ENCODE results near the gene OSBPL2. TPM values are rescaled to one million over a fixed set of nuclear protein-coding genes. Genes with fewer than 3 reads are reported as not detected.

Gene OSBPL2
- total RNA-seq, 1 experiment from 2014 or later: 115 TPM

GRCh38 chr20:62208061-62208794 lies 30.1 kb upstream of the OSBPL2 start:
- H3K4me1 Mint-ChIP-seq (ENCODE audit: low read depth, unreplicated experiment): peaks cover 5% of the 10 kb centered on the region
- no peak overlapping the region for H3K27ac Mint-ChIP-seq (ENCODE audit: unreplicated experiment)
- no peak overlapping the region for H3K4me3 Mint-ChIP-seq (ENCODE audit: low read depth, unreplicated experiment)
- TF ChIP-seq CTCF (IDR thresholded peaks at IDR 0.05; ENCODE audit: unreplicated experiment): no peak
- peaks cover 46% of the 10 kb centered on the region for H3K36me3 Mint-ChIP-seq (ENCODE audit: insufficient read depth, unreplicated experiment)
- CTCF ChIA-PET: interaction anchor here (0.7 kb wide), 1 partner anchor 15 kb away, joined by 4 read pairs; no protein-coding TSS in a partner anchor
- no peak for DNase-seq
- peaks cover 47% of the 10 kb centered on the region for H3K27me3 Mint-ChIP-seq (ENCODE audit: unreplicated experiment)
- H3K9me3 Mint-ChIP-seq (ENCODE audit: low read depth, unreplicated experiment): no peaks in the 10 kb centered on the region
- intact Hi-C loops (cut with micrococcal nuclease; ENCODE audit: unreplicated experiment): no loop called here
- no TSS peak for BruUV-seq (replicated peaks)

DNA sequence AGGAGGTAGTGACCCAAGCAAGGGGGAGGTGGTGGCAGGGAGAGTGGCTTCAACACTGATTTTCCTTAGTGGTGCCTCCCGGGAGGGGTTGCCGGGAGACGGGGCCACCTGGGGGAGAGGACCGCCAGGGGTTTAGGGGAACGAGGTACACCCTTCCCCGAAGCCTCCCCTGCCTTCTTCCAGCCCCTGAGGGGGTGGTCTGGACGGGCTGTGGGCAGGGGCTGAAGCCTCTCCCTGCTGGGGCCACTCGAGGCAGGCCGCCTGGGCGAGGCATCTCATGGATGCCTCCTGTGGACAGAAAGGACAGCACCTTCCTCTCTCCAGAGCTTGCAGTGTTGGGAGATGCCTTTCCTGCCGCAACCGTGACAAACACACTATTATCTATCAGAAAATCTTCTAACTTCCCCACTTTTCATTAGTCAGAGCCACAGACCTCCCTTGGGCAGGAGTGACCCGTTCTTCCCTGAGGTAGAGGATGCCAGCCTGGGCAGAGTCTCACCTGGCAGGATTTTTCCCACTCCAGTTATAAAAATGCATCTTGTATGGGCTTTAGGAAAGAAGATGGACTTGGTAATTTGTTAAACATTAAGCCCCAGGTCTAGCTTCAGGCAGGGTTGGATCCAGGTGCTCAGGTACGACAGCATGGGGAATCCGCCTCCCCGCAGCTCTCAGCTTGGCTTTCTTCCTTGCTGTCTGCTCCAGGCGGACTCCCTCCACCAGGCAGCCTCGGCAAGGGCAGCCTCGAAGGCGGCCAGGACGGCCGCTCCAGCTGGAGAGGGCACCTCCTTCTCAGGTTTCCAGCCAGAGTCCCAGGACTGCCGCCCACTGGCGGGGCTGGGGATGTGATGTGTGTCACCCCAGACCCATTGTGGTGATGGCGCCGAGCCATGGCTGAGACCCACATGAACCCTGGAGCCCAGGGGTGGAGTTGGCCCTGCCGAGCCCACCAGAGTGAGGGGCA lies 29.2 kb upstream of the OSBPL2 start:
- peaks cover 56% of the 10 kb centered on the region for H3K27me3 Mint-ChIP-seq (ENCODE audit: unreplicated experiment)
- DNase-seq: peak; percentile 57
- peaks cover 42% of the 10 kb centered on the region for H3K36me3 Mint-ChIP-seq (ENCODE audit: insufficient read depth, unreplicated experiment)
- intact Hi-C loops (cut with micrococcal nuclease; ENCODE audit: unreplicated experiment): no loop called here
- H3K27ac Mint-ChIP-seq (ENCODE audit: unreplicated experiment): no peak overlapping the region
- peak; percentile 30 for TF ChIP-seq CTCF (IDR thresholded peaks at IDR 0.05; ENCODE audit: unreplicated experiment)
- no peak overlapping the region for H3K4me3 Mint-ChIP-seq (ENCODE audit: low read depth, unreplicated experiment)
- CTCF ChIA-PET: interaction anchor here (0.7 kb wide), 1 partner anchor 14 kb away, joined by 4 read pairs; no protein-coding TSS in a partner anchor
- no peaks in the 10 kb centered on the region for H3K9me3 Mint-ChIP-seq (ENCODE audit: low read depth, unreplicated experiment)
- peaks cover 12% of the 10 kb centered on the region for H3K4me1 Mint-ChIP-seq (ENCODE audit: low read depth, unreplicated experiment)
- BruUV-seq (replicated peaks): no TSS peak

DNA sequence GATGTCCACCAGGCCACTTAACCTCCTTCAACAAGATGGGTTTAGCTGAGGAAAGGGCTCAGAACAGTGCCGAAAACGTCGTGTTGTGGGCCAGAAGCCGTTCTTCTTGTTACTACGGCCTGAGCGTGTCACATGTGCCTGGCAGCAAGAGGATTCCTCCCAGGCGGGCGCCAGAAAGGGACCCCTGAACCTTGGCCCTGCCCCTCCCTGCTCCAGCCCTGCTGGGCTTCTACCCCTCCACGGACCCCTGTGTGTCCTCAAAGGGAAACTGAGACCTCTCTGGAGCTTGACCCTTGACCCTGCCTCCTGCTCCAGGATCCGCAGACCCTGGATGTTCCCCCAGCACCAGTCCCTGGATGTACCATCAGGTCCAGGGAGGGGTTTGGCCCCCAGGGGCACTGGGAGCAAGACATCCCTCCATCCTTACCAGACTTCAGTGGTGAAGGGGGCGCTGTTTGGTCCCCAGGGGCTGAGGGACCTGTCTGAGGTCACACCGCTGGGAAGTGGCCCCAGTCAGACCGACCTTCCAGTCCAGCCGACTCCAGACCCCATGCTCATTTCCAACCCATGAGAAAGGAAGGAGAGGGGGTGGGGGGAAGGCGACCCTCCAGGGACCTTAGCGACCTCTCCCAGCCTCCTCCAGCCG lies 28.3 kb upstream of the OSBPL2 start:
- H3K4me3 Mint-ChIP-seq (ENCODE audit: low read depth, unreplicated experiment): no peak overlapping the region
- H3K27me3 Mint-ChIP-seq (ENCODE audit: unreplicated experiment): peaks cover 65% of the 10 kb centered on the region
- CTCF ChIA-PET: no interaction called here
- no peak overlapping the region for H3K27ac Mint-ChIP-seq (ENCODE audit: unreplicated experiment)
- H3K9me3 Mint-ChIP-seq (ENCODE audit: low read depth, unreplicated experiment): no peaks in the 10 kb centered on the region
- DNase-seq: no peak
- H3K4me1 Mint-ChIP-seq (ENCODE audit: low read depth, unreplicated experiment): peaks cover 13% of the 10 kb centered on the region
- no peak for TF ChIP-seq CTCF (IDR thresholded peaks at IDR 0.05; ENCODE audit: unreplicated experiment)
- H3K36me3 Mint-ChIP-seq (ENCODE audit: insufficient read depth, unreplicated experiment): peaks cover 40% of the 10 kb centered on the region
- BruUV-seq (replicated peaks): no TSS peak
- intact Hi-C loops (cut with micrococcal nuclease; ENCODE audit: unreplicated experiment): no loop called here

DNA sequence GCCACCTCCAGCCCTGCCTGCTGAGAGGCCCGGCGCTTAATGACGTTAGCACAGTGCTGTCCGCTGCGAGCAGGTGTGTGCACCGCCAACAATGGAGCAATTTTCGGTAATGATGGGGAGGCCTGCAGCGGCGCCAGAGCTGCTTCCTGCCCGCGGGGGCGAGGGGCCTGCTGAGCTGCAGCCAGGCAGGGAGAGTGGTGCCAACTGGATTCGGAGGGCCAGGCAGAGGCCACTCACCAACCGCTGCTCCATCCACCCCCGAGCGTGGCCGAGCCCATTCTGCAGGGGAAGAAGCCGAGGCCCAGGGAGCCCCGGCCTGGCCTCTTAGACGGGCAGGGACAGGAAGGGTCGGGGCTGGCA lies 27.8 kb upstream of the OSBPL2 start:
- H3K27me3 Mint-ChIP-seq (ENCODE audit: unreplicated experiment): peaks cover 70% of the 10 kb centered on the region
- no peak overlapping the region for H3K27ac Mint-ChIP-seq (ENCODE audit: unreplicated experiment)
- H3K9me3 Mint-ChIP-seq (ENCODE audit: low read depth, unreplicated experiment): no peaks in the 10 kb centered on the region
- intact Hi-C loops (cut with micrococcal nuclease; ENCODE audit: unreplicated experiment): no loop called here
- no peak for DNase-seq
- BruUV-seq (replicated peaks): no TSS peak
- CTCF ChIA-PET: no interaction called here
- peaks cover 13% of the 10 kb centered on the region for H3K4me1 Mint-ChIP-seq (ENCODE audit: low read depth, unreplicated experiment)
- H3K4me3 Mint-ChIP-seq (ENCODE audit: low read depth, unreplicated experiment): no peak overlapping the region
- H3K36me3 Mint-ChIP-seq (ENCODE audit: insufficient read depth, unreplicated experiment): peaks cover 35% of the 10 kb centered on the region
- TF ChIP-seq CTCF (IDR thresholded peaks at IDR 0.05; ENCODE audit: unreplicated experiment): no peak

All from Calu3 (cell line).